IMR-90 (cell line): ENCODE results near the gene ABI3BP. TPM values are rescaled to one million over a fixed set of nuclear protein-coding genes. Genes with fewer than 3 reads are reported as not detected.
A peak's percentile ranks its signal among the peaks of the same experiment; 100 is the strongest.

Source experiments
- ATAC-seq: fragments of 200-7000 bp; cut with Tn5 transposase; 2 replicates; pipeline ENCODE4 v1.9.1; 2020; ENCODE audit warnings: low read depth, mild to moderate bottlenecking, moderate library complexity
- BruUV-seq: library from RNA; stranded (reverse); fragments of 400-500 nt; replicated peaks from 2 replicates; lab custom pipeline; 2021; lab: Mats Ljungman, UMichigan
- CTCF ChIA-PET: fragments of 300-600 bp; formaldehyde crosslinking; extraction: SDS; loops from one replicate; lab custom pipeline; 2021; ENCODE audit warnings: antibody characterized with exemption; lab: Yijun Ruan, JAX
- POLR2A ChIA-PET: fragments of 300-600 bp; sonication (Branson Sonifier 250); formaldehyde crosslinking; loops from one replicate; lab custom pipeline; 2022; ENCODE audit warnings: antibody characterized with exemption; ENCODE audit not compliant: unreplicated experiment; lab: Charles Lee
- DNase-seq: peaks from one replicate; pipeline ENCODE4 v3.0.0; 2013
- H2AFZ ChIP-seq: replicated peaks from 2 replicates; pipeline ENCODE3; 2013; ENCODE audit warnings: low read length, mild to moderate bottlenecking; ENCODE audit not compliant: poor library complexity
- H2AK5ac ChIP-seq: 2 replicates; pipeline ENCODE4 v1.6.1; 2013; ENCODE audit warnings: low read depth, low read length, inconsistent platforms
- H2AK9ac ChIP-seq: replicated peaks from 2 replicates; pipeline ENCODE3; 2013; ENCODE audit warnings: mild to moderate bottlenecking, low read depth, low read length, moderate library complexity; ENCODE audit not compliant: poor library complexity
- H2BK120ac ChIP-seq: 2 replicates; pipeline ENCODE4 v1.6.1; 2013; ENCODE audit warnings: low read depth, low read length, inconsistent platforms
- H2BK15ac ChIP-seq: 3 replicates; pipeline ENCODE4 v1.6.1; 2013; ENCODE audit warnings: low read depth, low read length, inconsistent platforms
- H2BK20ac ChIP-seq: 2 replicates; pipeline ENCODE4 v1.6.1; 2013; ENCODE audit warnings: low read depth, mild to moderate bottlenecking, inconsistent platforms, low read length, moderate library complexity
- H2BK5ac ChIP-seq: 2 replicates; pipeline ENCODE4 v1.6.1; 2013; ENCODE audit warnings: mild to moderate bottlenecking, low read depth, low read length, inconsistent platforms; ENCODE audit not compliant: poor library complexity, severe bottlenecking
- H3K14ac ChIP-seq: replicated peaks from 2 replicates; pipeline ENCODE4 v1.6.1; 2013; ENCODE audit warnings: low read depth, low read length, inconsistent platforms
- H3K18ac ChIP-seq: 2 replicates; pipeline ENCODE4 v1.6.1; 2013; ENCODE audit warnings: low read depth, low read length, control low read depth
- H3K23ac ChIP-seq: 2 replicates; pipeline ENCODE4 v1.6.1; 2013; ENCODE audit warnings: low read depth, low read length, inconsistent platforms
- H3K27ac ChIP-seq: 2 replicates; pipeline ENCODE4 v1.5.1; 2013; ENCODE audit warnings: mild to moderate bottlenecking, control low read depth, low read length; ENCODE audit not compliant: insufficient read depth
- H3K27me3 ChIP-seq: 2 replicates; pipeline ENCODE4 v1.6.1; 2013; ENCODE audit warnings: low read length; ENCODE audit not compliant: control insufficient read depth, insufficient read depth
- H3K36me3 ChIP-seq: 2 replicates; pipeline ENCODE4 v1.6.1; 2013; ENCODE audit warnings: low read length, mixed read lengths; ENCODE audit not compliant: control insufficient read depth, insufficient read depth
- H3K4ac ChIP-seq: 2 replicates; pipeline ENCODE4 v1.6.1; 2013; ENCODE audit warnings: low read depth, low read length, inconsistent platforms
- H3K4me1 ChIP-seq: 2 replicates; pipeline ENCODE4 v1.6.1; 2013; ENCODE audit warnings: low read length, mixed read lengths; ENCODE audit not compliant: control insufficient read depth, insufficient read depth
- H3K4me2 ChIP-seq: 2 replicates; pipeline ENCODE4 v1.6.1; 2013; ENCODE audit warnings: low read depth, mild to moderate bottlenecking, control low read depth, low read length, moderate library complexity
- H3K4me3 ChIP-seq: 2 replicates; pipeline ENCODE4 v1.5.1; 2013; ENCODE audit warnings: low read depth, mild to moderate bottlenecking, control low read depth, low read length, moderate library complexity; ENCODE audit not compliant: insufficient read depth
- H3K56ac ChIP-seq: 2 replicates; pipeline ENCODE4 v1.6.1; 2013; ENCODE audit warnings: low read length, inconsistent platforms; ENCODE audit not compliant: insufficient read depth; ENCODE audit errors: extremely low read depth
- H3K79me1 ChIP-seq, 2 experiments: 2 replicates each; pipeline ENCODE4 v1.6.1; 2013; ENCODE audit warnings: low read length in 2 of 2, inconsistent platforms in 1 of 2, low read depth in 1 of 2
- H3K9ac ChIP-seq: 2 replicates; pipeline ENCODE4 v1.6.1; 2013; ENCODE audit warnings: low read depth, low read length, control low read depth
- H3K9me1 ChIP-seq: 2 replicates; pipeline ENCODE4 v1.6.1; 2013; ENCODE audit warnings: low read length, inconsistent platforms; ENCODE audit not compliant: insufficient read depth
- H3K9me3 ChIP-seq: 2 replicates; pipeline ENCODE4 v1.6.1; 2013; ENCODE audit warnings: low read length; ENCODE audit not compliant: control insufficient read depth, insufficient read depth
- H4K20me1 ChIP-seq: 2 replicates; pipeline ENCODE4 v1.6.1; 2013; ENCODE audit warnings: low read length, inconsistent platforms; ENCODE audit not compliant: insufficient read depth
- H4K5ac ChIP-seq: 2 replicates; pipeline ENCODE4 v1.6.1; 2013; ENCODE audit warnings: mild to moderate bottlenecking, low read depth, low read length, control low read depth
- H4K8ac ChIP-seq, 2 experiments: 2 replicates each; pipeline ENCODE4 v1.6.1; 2013; ENCODE audit warnings: low read depth in 2 of 2, low read length in 2 of 2, control low read depth in 1 of 2, inconsistent platforms in 1 of 2
- H4K91ac ChIP-seq: 2 replicates; pipeline ENCODE4 v1.6.1; 2013; ENCODE audit warnings: low read depth, low read length, inconsistent platforms; ENCODE audit not compliant: insufficient read depth
- BHLHE40 ChIP-seq: fragments of 150-350 bp; IDR thresholded peaks from 2 replicates; pipeline ENCODE4 v1.6.1; 2016; ENCODE audit warnings: mild to moderate bottlenecking, low read depth, low read length
- CEBPB ChIP-seq: IDR thresholded peaks from 2 replicates; pipeline ENCODE4 v1.6.1; 2012; ENCODE audit warnings: low read depth, low read length, improper control_type of control experiment
- NFE2L2 ChIP-seq: fragments of 150-350 bp; IDR thresholded peaks from 2 replicates; pipeline ENCODE4 v1.6.1; 2016; ENCODE audit warnings: low read depth, mild to moderate bottlenecking, low read length
- WGBS, 2 experiments: methylation state at CpG; one replicate each; pipeline versions ENCODE4 v1.1.5 to v1.1.7; 2013; ENCODE audit warnings: missing lambda C conversion rate in 2 of 2; ENCODE audit not compliant: insufficient read length in 1 of 2; ENCODE audit errors: extremely low coverage in 2 of 2; 5-methylcytosine and 5-hydroxymethylcytosine counted together
- dilution Hi-C: fragments of 300-500 bp; cut with HindIII; formaldehyde crosslinking; loops from one replicate; pipeline ENCODE4 v1.14.3; 2018; ENCODE audit warnings: low sequenced_read_pairs; ENCODE audit not compliant: unreplicated experiment
- in situ Hi-C: fragments of 300-500 bp; cut with MboI; formaldehyde crosslinking; loops from 3 replicates; pipeline ENCODE4 v1.14.3; 2019; ENCODE audit warnings: low sequenced_read_pairs, inconsistent platforms, mixed read lengths
- intact Hi-C: fragments of 100-400 bp; cut with micrococcal nuclease; formaldehyde crosslinking; loops from 2 replicates; pipeline ENCODE4 v1.10.0; 2022
- polyA plus RNA-seq, 3 experiments: library from polyadenylated mRNA; depleted of rRNA; stranded (reverse); fragments of >200 nt; gene quantifications; 2 replicates each; pipeline ENCODE4 v1.2.3, GENCODE V29; 2012; ENCODE audit warnings: low replicate concordance in 1 of 3
- total RNA-seq: library from RNA; depleted of rRNA; stranded (reverse); fragments of >200 nt; gene quantifications from 2 replicates; pipeline ENCODE4 v1.2.3, GENCODE V29; 2012

Gene ABI3BP
- total and polyA plus RNA-seq, 2 of the 4 experiments (the other 2 are of a cell fraction): 3.0 to 26.7 TPM

- H3K4ac ChIP-seq: no peak overlapping the region
- H3K9ac ChIP-seq: no peak overlapping the region
- peak overlapping the region; percentile 29; the same call in 1 of the 2 replicates for H4K5ac ChIP-seq
- no peaks in the 10 kb centered on the region for H3K79me1 ChIP-seq
- no CpG with 5 or more reads among the region's 3 CpGs for WGBS, 2 experiments
- no peak overlapping the region for H3K27ac ChIP-seq
- H3K18ac ChIP-seq: peak overlapping the region; percentile 85; the same call in 1 of the 2 replicates
- H3K56ac ChIP-seq: no peak overlapping the region
- no peak overlapping the region for H2AK9ac ChIP-seq
- POLR2A ChIA-PET: no interaction called here
- H2AFZ ChIP-seq: no peak overlapping the region
- CTCF ChIA-PET: no interaction called here
- ATAC-seq (peak; percentile 70), DNase-seq (peak; percentile 80)
- no peak for TF ChIP-seq BHLHE40
- TF ChIP-seq CEBPB: 0 out of 2 replicates have a peak, but pooled peaks have one; percentile 21
- no peak for TF ChIP-seq NFE2L2
- dilution Hi-C loops (no loop called here), intact Hi-C loops (no loop called here), in situ Hi-C loops (no loop called here)
- no peak overlapping the region for H3K4me3 ChIP-seq
- BruUV-seq: no TSS peak
- H3K4me1 ChIP-seq: peaks cover 4% of the 10 kb centered on the region; the same call in 1 of the 2 replicates
- H3K9me3 ChIP-seq: no peaks in the 10 kb centered on the region
- no peaks in the 10 kb centered on the region for H3K9me1 ChIP-seq
- H3K27me3 ChIP-seq: no peaks in the 10 kb centered on the region
- no peak overlapping the region for H2AK5ac ChIP-seq
- 0 out of 2 replicates have a peak overlapping the region, but pooled peaks have one; percentile 29 for H3K14ac ChIP-seq
- H2BK120ac ChIP-seq: peak overlapping the region; percentile 18; the same call in 1 of the 2 replicates
- H3K4me2 ChIP-seq: peak overlapping the region; percentile 17; the same call in 1 of the 2 replicates
- H2BK15ac ChIP-seq: no peak overlapping the region
- peak overlapping the region; percentile 50 for H2BK5ac ChIP-seq
- no peak overlapping the region for H3K23ac ChIP-seq
- no peaks in the 10 kb centered on the region for H3K36me3 ChIP-seq
- no peak overlapping the region for H4K91ac ChIP-seq
- H2BK20ac ChIP-seq: peak overlapping the region; percentile 18; the same call in 1 of the 2 replicates
- no peak overlapping the region for H4K8ac ChIP-seq
- H4K20me1 ChIP-seq: no peaks in the 10 kb centered on the region
Observed at GRCh38 chr3:101020351-101021015, 27.3 kb upstream of the ABI3BP start.
